GM13976 (cell line): ENCODE data around the gene CABP5.
"Not testable (repeated sequence)": the region's sequence is repeated elsewhere in the genome, so short reads cannot be mapped to it uniquely, and the experiment has no call there.

Experiments used
- DNase-seq: peaks from one replicate; pipeline ENCODE4 v3.0.0; 2012; ENCODE audit warnings: low spot score
- in situ Hi-C: fragments of 300-500 bp; cut with MboI; formaldehyde crosslinking; loops from one replicate; pipeline ENCODE4 v1.12.0; 2022; ENCODE audit warnings: low sequenced_read_pairs, mixed read lengths, inconsistent platforms; ENCODE audit not compliant: unreplicated experiment
- TF ChIP-seq, protein P1 (sequence below): IDR thresholded peaks from 2 replicates; pipeline ENCODE4 v1.5.1; 2012; ENCODE audit warnings: borderline replicate concordance, mild to moderate bottlenecking; ENCODE audit not compliant: insufficient read depth; ENCODE audit errors: extremely low read depth, missing control alignments, control extremely low read depth

CABP5 gene

GRCh38 chr19:48043675-48044258 lies at the start of gene CABP5:
Gene CABP5, minus strand, starts transcription at chr19:48044079. Its CDS starts 157 bp downstream, at chr19:48043922.
- DNase-seq: no peak
- in situ Hi-C loops: no loop called here
- TF ChIP-seq, protein P1, sequence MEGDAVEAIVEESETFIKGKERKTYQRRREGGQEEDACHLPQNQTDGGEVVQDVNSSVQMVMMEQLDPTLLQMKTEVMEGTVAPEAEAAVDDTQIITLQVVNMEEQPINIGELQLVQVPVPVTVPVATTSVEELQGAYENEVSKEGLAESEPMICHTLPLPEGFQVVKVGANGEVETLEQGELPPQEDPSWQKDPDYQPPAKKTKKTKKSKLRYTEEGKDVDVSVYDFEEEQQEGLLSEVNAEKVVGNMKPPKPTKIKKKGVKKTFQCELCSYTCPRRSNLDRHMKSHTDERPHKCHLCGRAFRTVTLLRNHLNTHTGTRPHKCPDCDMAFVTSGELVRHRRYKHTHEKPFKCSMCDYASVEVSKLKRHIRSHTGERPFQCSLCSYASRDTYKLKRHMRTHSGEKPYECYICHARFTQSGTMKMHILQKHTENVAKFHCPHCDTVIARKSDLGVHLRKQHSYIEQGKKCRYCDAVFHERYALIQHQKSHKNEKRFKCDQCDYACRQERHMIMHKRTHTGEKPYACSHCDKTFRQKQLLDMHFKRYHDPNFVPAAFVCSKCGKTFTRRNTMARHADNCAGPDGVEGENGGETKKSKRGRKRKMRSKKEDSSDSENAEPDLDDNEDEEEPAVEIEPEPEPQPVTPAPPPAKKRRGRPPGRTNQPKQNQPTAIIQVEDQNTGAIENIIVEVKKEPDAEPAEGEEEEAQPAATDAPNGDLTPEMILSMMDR: no peak

GRCh38 chr19:48091111-48091718 lies 47.3 kb upstream of the CABP5 start:
- in situ Hi-C loops: loop anchor here (25.0 kb wide), 1 partner anchor 129 kb away; no protein-coding TSS in a partner anchor
- DNase-seq: not testable (repeated sequence)

DNA sequence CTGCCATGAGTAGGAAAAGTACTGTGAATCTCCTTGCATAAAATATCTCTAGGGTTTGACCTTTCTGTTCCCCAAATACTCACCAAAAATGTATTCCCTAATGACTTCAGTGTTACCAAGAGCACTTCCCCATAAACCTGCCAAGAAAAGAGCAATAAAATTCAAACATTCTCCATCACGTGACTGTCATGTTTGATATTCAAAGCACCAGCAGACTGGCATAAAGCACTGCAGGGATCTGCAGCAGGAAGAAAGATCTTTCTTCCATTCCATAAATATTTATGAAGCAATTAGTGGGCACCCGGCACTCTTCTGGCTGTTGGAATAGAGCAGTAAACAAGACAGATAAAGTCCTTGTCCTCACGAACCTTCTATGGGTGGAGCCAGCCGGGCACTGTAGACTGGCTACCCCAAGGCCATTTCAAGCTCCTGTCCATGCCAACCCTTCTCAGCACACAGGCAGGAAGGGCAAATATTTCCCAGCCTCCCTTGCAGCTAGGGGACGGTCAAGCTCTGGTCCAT lies 46.5 kb upstream of the CABP5 start:
- TF ChIP-seq, protein P1: no peak
- no peak for DNase-seq
- in situ Hi-C loops: loop anchor here (25.0 kb wide), 1 partner anchor 128 kb away; no protein-coding TSS in a partner anchor

GRCh38 chr19:48088991-48089390 lies 45.1 kb upstream of the CABP5 start:
- not testable (repeated sequence) for DNase-seq
- in situ Hi-C loops: loop anchor here (25.0 kb wide), 1 partner anchor 127 kb away; no protein-coding TSS in a partner anchor

GRCh38 chr19:48085904-48086864 lies 42.3 kb upstream of the CABP5 start:
- in situ Hi-C loops: loop anchor here (25.0 kb wide), 1 partner anchor 124 kb away; no protein-coding TSS in a partner anchor
- TF ChIP-seq, protein P1: no peak
- no peak for DNase-seq

DNA sequence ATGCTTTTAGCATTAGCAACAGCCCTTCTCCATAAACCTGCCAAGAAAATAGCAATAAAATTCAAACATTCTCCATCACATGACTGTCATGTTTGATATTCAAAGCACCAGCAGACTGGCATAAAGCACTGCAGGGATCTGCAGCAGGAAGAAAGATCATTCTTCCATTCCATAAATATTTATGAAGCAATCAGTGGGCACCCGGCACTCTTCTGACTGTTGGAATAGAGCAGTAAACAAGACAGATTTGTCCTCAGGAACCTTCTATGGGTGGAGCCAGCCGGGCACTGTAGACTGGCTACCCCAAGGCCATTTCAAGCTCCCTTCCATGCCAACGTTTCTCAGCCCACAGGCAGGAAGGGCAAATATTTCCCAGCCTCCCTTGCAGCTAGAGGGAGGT lies 41.2 kb upstream of the CABP5 start:
- in situ Hi-C loops: loop anchor here (25.0 kb wide), 1 partner anchor 123 kb away; no protein-coding TSS in a partner anchor
- no peak for DNase-seq
- TF ChIP-seq, protein P1: no peak

DNA sequence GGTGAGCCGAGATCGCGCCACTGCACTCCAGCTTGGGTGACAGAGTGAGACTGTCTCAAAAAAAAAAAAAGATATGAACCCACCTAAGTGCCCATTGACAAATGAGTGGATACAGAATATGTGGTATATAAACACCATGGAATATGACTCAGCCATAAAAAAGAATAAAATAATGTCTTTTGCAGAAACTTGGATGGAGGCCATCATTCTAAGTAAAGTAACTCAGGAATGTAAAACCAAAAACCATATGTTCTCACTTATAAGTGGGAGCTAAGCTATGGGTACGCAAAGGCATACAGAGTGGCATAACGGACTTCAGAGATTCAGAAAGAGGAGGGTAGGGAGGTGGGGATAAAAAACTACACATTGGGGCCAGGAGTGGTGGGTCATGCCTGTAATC lies 37.2 kb upstream of the CABP5 start:
- in situ Hi-C loops: loop anchor here (25.0 kb wide), 1 partner anchor 119 kb away; no protein-coding TSS in a partner anchor
- no peak for DNase-seq
- TF ChIP-seq, protein P1: no peak

DNA sequence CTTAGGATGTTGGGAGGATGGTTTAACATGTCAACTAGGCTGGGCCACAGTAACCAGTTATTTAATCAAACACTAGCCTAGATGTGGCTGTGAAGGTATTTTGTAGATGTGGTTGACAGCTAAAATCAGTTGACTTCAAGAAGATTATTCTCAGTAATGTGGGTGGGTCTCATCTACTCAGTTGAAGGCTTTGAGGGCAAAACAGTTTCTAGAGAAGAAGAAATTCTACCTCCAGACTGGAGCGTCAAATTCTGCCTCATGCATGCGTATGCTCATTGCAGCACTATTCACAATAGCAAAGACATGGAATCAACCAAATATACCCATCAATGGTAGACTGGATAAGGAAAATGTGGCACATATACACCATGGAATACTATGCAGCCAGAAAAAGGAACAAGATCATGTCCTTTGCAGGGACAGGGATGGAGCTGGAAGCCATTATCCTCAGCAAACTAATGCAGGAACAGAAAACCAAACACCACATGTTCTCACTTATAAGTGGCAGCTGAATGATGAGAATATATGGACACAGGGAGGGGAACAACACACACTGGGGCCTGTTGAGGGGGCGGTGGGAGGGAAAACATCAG lies 26.4 kb upstream of the CABP5 start:
- DNase-seq, in situ Hi-C loops: not testable (repeated sequence)
